GM19397 (cell line): ENCODE data around the gene IRX3.

ENCODE experiments used
- ATAC-seq: cut with Tn5 transposase; IDR thresholded peaks from one replicate; pipeline ENCODE4 v1.9.1; 2021; ENCODE audit warnings: mild to moderate bottlenecking, moderate library complexity; ENCODE audit not compliant: unreplicated experiment

Gene IRX3

DNA sequence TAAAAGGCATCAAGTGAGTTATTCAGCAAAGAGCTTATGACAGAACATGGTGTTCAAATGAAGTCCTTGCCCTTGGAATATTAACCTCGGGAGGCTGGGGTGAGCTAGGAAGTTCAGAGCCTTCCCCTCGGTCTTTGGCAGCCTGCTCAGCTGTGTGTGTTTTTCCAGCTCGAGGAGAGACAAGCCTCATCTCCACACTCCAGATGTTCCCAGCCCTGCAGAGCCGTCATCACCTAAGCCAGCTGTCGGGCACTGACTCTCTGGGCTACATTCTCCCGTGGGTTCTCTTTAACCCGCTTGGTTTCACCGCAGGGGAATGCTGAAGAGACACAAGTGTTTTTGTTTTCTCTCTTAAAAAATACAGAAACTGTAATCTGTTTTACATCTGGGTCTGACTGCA, 47.1 kb downstream of the IRX3 start:
- ATAC-seq = no peak

DNA sequence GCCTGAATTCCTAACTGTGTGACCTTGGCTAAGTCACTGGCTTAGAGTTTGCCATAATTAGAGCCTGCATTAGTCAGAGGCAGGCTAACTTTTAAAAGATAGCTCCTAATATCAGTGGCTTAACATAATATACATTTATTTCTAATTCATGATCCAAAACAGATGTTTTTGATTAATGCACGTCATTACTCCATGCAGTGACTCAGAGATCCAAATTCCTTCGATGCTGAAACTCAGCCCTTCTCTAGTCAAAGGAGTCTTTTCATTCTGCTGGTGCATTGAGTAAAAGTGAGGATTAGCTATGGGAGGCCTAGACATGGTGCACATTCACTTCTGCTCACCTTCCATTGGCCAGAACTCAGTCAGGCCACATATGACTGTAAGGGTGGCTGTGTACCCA, 49.8 kb downstream of the IRX3 start:
- no peak for ATAC-seq

DNA sequence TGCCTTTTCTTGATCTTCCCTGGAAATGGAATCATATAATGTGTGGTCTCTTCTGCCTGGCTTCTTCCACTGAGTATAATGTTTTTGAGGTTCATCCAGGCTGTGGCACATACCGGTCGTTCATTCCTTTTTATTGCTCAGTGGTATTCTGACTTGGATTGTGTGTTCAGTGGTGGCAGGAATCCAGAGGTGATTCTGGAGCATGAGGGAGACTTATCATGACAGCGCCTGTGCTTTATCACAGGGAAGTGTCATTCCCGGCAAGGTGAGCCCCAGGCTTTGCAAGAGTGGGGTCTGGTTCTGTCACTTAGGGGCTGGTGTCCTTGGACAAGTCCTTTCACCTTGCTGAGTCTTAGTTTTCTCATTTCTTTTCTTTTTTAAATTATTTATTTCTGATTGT, 53.0 kb downstream of the IRX3 start:
- ATAC-seq = no peak
